ENCODE data around the gene UNC93A. TPM values are rescaled to one million over a fixed set of nuclear protein-coding genes. Genes with fewer than 3 reads are reported as not detected.

The UNC93A gene
- total RNA-seq, 1 experiment from 2014 or later = not detected

- peaks cover 4% of the 10 kb centered on the region for H3K4me1 Mint-ChIP-seq (ENCODE audit: low read depth, unreplicated experiment)
- CTCF ChIA-PET = no interaction called here
- DNase-seq = no peak
- intact Hi-C loops (cut with micrococcal nuclease; ENCODE audit: unreplicated experiment) = no loop called here
- no peak overlapping the region for H3K4me3 Mint-ChIP-seq (ENCODE audit: low read depth, unreplicated experiment)
- no peaks in the 10 kb centered on the region for H3K9me3 Mint-ChIP-seq (ENCODE audit: low read depth, unreplicated experiment)
- no peak overlapping the region for H3K27ac Mint-ChIP-seq (ENCODE audit: unreplicated experiment)
- peaks cover 81% of the 10 kb centered on the region for H3K27me3 Mint-ChIP-seq (ENCODE audit: unreplicated experiment)
- TF ChIP-seq CTCF (IDR thresholded peaks at IDR 0.05; ENCODE audit: unreplicated experiment) = no peak
- H3K36me3 Mint-ChIP-seq (ENCODE audit: insufficient read depth, unreplicated experiment) = peaks cover 4% of the 10 kb centered on the region
- BruUV-seq (replicated peaks) = no TSS peak
These were observed 5.8 kb downstream of the UNC93A start for GRCh38 chr6:167296902-167297301.

- Mint-ChIP-seq H3K4me3 (ENCODE audit: low read depth, unreplicated experiment) (no peak overlapping the region), H3K36me3 (ENCODE audit: insufficient read depth, unreplicated experiment) (peaks cover 4% of the 10 kb centered on the region), H3K27me3 (ENCODE audit: unreplicated experiment) (peaks cover 86% of the 10 kb centered on the region), H3K9me3 (ENCODE audit: low read depth, unreplicated experiment) (no peaks in the 10 kb centered on the region), H3K4me1 (ENCODE audit: low read depth, unreplicated experiment) (no peaks in the 10 kb centered on the region), H3K27ac (ENCODE audit: unreplicated experiment) (no peak overlapping the region)
- CTCF ChIA-PET = no interaction called here
- no peak for DNase-seq
- no TSS peak for BruUV-seq (replicated peaks)
- TF ChIP-seq CTCF (IDR thresholded peaks at IDR 0.05; ENCODE audit: unreplicated experiment) = no peak
- intact Hi-C loops (cut with micrococcal nuclease; ENCODE audit: unreplicated experiment) = no loop called here
These were observed 7.0 kb downstream of the UNC93A start for GRCh38 chr6:167298127-167298526.

- intact Hi-C loops (cut with micrococcal nuclease; ENCODE audit: unreplicated experiment) = no loop called here
- BruUV-seq (replicated peaks) = no TSS peak
- Mint-ChIP-seq H3K36me3 (ENCODE audit: insufficient read depth, unreplicated experiment) (peaks cover 3% of the 10 kb centered on the region), H3K27me3 (ENCODE audit: unreplicated experiment) (peaks cover 85% of the 10 kb centered on the region), H3K4me3 (ENCODE audit: low read depth, unreplicated experiment) (no peak overlapping the region), H3K4me1 (ENCODE audit: low read depth, unreplicated experiment) (no peaks in the 10 kb centered on the region), H3K9me3 (ENCODE audit: low read depth, unreplicated experiment) (no peaks in the 10 kb centered on the region), H3K27ac (ENCODE audit: unreplicated experiment) (no peak overlapping the region)
- CTCF ChIA-PET = no interaction called here
- DNase-seq = no peak
- TF ChIP-seq CTCF (IDR thresholded peaks at IDR 0.05; ENCODE audit: unreplicated experiment) = no peak
These were observed 8.7 kb downstream of the UNC93A start for GRCh38 chr6:167299641-167300308.

GRCh38 chr6:167300902-167301777 is 10.0 kb downstream of the UNC93A start:
- Mint-ChIP-seq H3K9me3 (ENCODE audit: low read depth, unreplicated experiment) (no peaks in the 10 kb centered on the region), H3K4me1 (ENCODE audit: low read depth, unreplicated experiment) (no peaks in the 10 kb centered on the region), H3K36me3 (ENCODE audit: insufficient read depth, unreplicated experiment) (peaks cover 1% of the 10 kb centered on the region), H3K27me3 (ENCODE audit: unreplicated experiment) (peaks cover 71% of the 10 kb centered on the region), H3K4me3 (ENCODE audit: low read depth, unreplicated experiment) (no peak overlapping the region), H3K27ac (ENCODE audit: unreplicated experiment) (no peak overlapping the region)
- no peak for TF ChIP-seq CTCF (IDR thresholded peaks at IDR 0.05; ENCODE audit: unreplicated experiment)
- DNase-seq = no peak
- intact Hi-C loops (cut with micrococcal nuclease; ENCODE audit: unreplicated experiment) = no loop called here
- CTCF ChIA-PET = no interaction called here
- no TSS peak for BruUV-seq (replicated peaks)

All from Calu3 (cell line).